GM19467 (cell line): ENCODE measurements around the gene TSHR.
"Not testable (repeated sequence)": the region's sequence is repeated elsewhere in the genome, so short reads cannot be mapped to it uniquely, and the experiment has no call there.

Experiments
- ATAC-seq: cut with Tn5 transposase; IDR thresholded peaks from one replicate; pipeline ENCODE4 v1.9.1; 2021; ENCODE audit warnings: mild to moderate bottlenecking, moderate library complexity; ENCODE audit not compliant: unreplicated experiment

TSHR gene

GRCh38 chr14:80948291-80948690 lies 7.1 kb upstream of the TSHR start:
- ATAC-seq = no peak

GRCh38 chr14:80951491-80951890 lies 3.9 kb upstream of the TSHR start:
- ATAC-seq = no peak

- ATAC-seq = not testable (repeated sequence)
Observed at GRCh38 chr14:80953211-80953610, 2.2 kb upstream of the TSHR start.

DNA sequence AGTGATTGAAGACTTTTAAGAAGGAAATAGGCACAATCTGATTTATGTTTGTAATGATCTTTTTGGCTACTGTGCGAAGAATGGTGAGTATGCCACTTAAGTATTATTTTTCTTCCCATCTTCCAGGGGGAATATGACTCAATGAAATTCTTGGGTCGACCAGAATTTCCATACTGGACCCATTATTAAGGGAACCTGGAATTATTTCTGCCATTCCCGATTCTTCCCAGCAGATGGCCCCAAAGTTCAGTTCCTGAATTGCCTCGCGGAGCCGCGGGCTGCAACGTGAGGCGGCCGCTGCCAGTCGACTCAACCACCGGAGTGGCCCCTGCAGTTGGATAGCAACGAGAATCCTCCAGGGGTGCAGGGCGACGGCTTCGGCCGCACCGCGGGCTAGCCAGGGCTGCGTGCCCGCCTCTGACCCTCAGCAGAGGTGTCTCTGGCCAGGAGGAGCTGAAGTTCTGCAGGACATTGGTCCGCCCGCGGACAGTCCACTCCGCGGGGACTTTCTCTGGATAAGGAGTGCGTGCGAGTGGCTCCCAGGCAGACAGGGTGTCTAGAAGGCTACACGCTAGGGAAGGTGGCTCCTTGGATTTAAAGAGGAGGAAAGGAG lies 628 bp upstream of the TSHR start:
- no peak for ATAC-seq

DNA sequence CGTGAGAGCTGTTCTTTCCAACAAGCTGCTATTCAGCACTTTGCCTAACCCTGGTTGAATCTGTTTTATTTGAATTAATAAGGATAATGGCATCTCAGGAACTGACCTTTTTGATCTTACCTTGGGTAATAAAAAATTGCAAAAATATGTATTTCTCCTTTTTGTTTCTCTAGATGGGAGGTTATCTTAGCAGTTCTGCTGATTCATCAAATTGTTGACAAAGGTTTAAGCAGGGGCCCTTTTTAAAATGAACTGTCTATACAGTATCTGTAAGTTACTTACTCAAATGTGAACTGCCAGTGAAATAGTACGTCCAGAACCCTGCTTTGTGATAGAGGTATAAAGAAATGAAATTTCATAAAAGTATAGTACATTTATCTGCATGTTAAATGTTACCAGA lies 681 bp downstream of the TSHR start:
- ATAC-seq = no peak

DNA sequence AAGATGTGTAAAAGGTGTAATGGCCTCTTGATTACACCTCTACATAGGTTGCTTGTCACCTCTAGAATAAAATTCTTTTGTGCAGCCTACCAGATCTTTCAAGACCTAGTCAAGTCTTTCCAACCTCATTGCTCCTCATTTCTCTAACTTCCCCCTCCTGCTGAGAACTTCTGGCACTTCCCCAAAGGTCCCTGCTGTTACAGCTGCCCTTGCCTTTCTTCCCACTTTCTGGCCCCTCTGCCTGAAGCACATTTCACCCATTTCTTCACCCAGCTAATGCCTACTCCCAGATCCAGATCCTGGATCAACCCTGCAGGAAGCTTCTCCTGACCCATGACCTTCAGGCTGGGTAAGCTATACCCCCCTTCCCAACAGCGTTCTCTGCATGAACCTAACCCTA lies 1.5 kb downstream of the TSHR start:
- no peak for ATAC-seq

- ATAC-seq = no peak
Observed at GRCh38 chr14:80957613-80958012, 2.2 kb downstream of the TSHR start.

GRCh38 chr14:80958226-80958625 lies 2.8 kb downstream of the TSHR start:
- ATAC-seq = no peak

DNA sequence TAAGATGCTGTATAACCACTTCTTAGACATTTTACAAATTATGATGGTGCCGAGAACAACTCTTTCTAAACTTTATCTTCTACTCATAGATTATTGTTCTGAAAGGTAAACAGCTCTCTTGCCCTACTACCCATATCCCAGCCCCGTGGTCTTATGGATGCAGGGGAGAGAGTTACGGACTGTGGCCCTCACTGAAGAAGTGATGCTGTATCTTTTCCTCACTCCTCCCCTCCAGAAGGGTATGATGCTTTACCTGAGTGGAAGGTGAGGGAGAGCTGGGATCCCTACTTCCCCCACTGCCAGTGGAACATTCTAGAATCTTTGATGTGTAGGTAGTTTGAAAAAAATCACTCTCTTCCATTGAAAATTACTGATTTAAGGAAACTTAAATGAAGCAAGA lies 3.5 kb downstream of the TSHR start:
- ATAC-seq = no peak

DNA sequence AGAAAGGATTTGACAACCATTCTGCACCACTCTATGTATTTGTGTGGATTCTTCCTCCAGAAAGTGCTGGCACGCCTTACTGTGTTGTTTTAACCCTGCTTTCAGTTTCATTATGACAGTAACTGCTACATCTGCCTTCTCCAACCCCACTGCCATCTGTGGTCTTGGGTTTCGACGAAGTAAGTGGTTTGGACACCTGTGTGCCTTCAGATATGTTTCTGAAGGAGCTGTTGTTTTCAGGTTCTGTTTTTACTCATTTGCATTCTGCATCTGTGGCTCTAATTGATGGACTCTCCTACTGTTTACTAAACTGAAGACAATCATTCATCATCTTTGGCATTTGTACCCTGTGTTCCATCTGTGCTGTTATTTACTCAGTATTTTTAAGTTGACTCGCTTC lies 4.1 kb downstream of the TSHR start:
- peak; percentile 99 for ATAC-seq

GRCh38 chr14:80965037-80965436 lies 9.6 kb downstream of the TSHR start:
- no peak for ATAC-seq

- no peak for ATAC-seq
Observed at GRCh38 chr14:80973931-80974641, 18.7 kb downstream of the TSHR start.

DNA sequence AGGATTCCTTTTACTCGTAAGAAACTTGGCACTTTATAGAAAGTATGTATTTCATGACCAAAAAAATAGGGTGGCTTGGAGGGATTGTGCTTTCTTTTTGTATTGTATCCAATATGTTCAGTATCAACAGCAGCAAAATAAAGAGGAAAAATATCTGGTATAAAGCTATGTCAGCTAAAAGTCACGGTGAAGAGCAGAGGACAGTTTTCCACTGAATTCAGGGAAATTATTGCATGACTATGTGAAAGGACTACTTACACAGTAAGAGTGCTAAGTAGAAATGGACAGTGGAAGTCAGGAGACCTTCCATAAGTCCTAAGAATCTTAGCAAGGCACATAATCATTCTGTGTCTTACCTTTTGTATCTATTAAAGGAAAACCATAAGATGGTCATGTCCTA lies 19.3 kb downstream of the TSHR start:
- ATAC-seq = no peak

DNA sequence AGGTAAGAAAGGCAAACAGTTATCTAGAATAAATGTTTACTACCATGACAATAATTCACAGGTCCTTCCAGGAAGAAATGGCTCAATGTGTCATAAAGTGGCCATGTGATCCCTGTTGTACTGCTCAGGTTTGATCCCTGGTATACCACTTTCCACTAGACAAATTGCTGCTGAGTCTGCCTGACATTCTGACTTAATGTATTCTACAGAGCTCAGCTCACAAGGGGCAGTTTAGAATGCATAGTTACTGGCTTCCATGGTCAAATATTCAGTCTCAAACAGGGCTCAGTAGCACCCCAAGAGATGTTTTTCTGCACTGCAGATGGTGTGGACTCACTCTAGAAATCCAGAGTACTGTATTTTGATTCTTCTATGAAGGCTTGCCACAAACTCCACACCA lies 21.8 kb downstream of the TSHR start:
- peak; percentile 59 for ATAC-seq

GRCh38 chr14:80978403-80978802 lies 23.0 kb downstream of the TSHR start:
- no peak for ATAC-seq

- ATAC-seq = no peak
Observed at GRCh38 chr14:80979951-80980350, 24.5 kb downstream of the TSHR start.

- no peak for ATAC-seq
Observed at GRCh38 chr14:80981156-80981555, 25.7 kb downstream of the TSHR start.

DNA sequence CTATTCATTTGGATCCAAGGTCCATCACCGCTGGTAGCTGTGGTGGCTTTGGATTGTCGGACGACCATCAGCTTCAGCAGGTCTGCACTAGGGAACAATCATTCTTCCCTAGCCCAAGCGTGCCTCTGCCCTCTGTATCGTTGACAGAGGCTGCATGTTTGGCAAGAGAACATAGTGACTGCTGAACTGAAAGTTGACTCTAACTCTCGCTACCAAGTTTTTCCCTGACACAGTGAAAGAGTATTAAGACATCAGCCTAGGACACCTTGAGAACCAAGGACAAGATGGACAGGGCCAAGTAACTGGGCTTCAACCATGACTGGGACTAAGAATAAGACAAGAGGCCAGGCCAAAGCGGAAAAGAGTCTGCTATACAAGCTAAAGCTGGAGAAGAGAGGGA lies 26.3 kb downstream of the TSHR start:
- ATAC-seq = no peak

DNA sequence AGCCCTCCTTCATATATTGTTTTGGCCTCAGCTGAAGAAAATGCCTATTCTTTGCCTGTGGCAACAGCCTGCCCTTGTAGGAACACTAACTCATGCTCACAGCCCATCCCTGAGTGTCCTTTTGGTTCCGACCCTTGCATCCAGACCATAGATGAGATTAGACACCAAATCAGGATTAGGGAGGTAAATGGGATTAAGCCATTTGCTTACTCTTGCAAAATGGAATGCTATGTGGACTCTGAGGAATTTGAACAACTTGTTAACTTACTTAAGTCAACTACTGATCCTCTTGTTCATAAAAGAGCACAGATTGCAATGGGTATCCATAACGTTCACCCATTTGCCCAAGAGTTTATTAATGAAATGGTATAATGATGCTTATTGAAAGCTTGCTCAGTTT lies 27.3 kb downstream of the TSHR start:
- no peak for ATAC-seq

DNA sequence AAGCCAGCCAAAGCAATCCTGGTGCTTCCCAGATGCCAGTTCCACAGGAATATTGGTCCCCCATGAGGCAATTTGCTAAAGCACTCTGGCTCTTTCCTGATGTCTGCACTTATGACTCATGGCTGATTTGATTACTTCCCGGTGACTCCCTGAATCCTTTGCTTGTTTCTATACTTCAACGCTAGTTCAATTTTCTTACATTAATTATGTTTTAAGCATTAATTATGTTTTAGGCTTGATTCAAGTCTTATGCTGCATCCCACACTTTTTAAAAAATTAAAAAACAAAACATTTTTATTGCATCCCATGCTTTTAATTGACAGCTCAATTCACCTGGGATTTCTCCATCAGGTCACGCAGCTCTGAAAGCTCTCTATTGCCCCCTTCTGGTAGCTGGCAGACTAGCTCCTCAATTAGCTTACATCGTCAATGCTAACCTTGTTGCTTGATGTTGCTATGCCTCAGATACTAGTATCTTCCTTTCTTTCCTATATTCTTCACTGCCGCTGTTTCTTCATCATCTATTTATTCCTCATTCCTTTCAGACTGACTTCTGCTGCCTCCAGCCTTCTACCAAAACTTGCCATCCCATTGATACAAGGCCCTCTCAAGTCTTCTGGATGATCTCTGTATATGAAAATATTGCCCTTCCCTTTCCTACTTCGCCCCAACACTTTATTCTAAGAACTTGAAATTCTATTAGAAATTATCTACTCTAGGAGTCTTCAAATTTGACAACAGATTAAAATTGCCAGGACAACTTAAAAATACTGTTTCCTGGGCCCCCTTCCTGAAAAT lies 32.0 kb downstream of the TSHR start:
- ATAC-seq = no peak

DNA sequence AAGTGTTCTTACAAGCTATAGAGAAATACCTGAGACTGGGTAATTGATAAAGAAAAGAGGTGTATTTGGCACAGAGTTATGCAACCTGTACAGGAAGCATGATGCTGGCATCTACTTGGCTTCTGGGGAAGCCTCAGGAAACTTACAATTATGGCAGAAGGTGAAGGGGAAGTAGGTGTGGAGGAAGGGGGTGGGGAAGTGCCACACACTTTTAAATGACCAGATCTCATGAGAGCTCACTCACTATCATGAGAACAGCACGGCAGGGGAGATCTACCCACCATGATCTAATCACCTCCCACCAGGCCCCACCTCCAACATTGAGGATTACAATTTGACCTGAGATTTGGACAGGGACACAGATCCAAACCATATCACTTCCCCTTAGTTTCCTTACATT lies 32.8 kb downstream of the TSHR start:
- ATAC-seq = no peak
